IMR-90 (cell line): ENCODE data around the gene SH3BP4. TPM values are rescaled to one million over a fixed set of nuclear protein-coding genes. Genes with fewer than 3 reads are reported as not detected.

ENCODE experiments used
- ATAC-seq: fragments of 200-7000 bp; cut with Tn5 transposase; 2 replicates; pipeline ENCODE4 v1.9.1; 2020; ENCODE audit warnings: low read depth, mild to moderate bottlenecking, moderate library complexity
- BruUV-seq: library from RNA; stranded (reverse); fragments of 400-500 nt; replicated peaks from 2 replicates; lab custom pipeline; 2021; lab: Mats Ljungman, UMichigan
- CTCF ChIA-PET: fragments of 300-600 bp; formaldehyde crosslinking; extraction: SDS; loops from one replicate; lab custom pipeline; 2021; ENCODE audit warnings: antibody characterized with exemption; lab: Yijun Ruan, JAX
- POLR2A ChIA-PET: fragments of 300-600 bp; sonication (Branson Sonifier 250); formaldehyde crosslinking; loops from one replicate; lab custom pipeline; 2022; ENCODE audit warnings: antibody characterized with exemption; ENCODE audit not compliant: unreplicated experiment; lab: Charles Lee
- DNase-seq: peaks from one replicate; pipeline ENCODE4 v3.0.0; 2013
- H2AFZ ChIP-seq: replicated peaks from 2 replicates; pipeline ENCODE3; 2013; ENCODE audit warnings: low read length, mild to moderate bottlenecking; ENCODE audit not compliant: poor library complexity
- H2AK5ac ChIP-seq: 2 replicates; pipeline ENCODE4 v1.6.1; 2013; ENCODE audit warnings: low read depth, low read length, inconsistent platforms
- H2AK9ac ChIP-seq: replicated peaks from 2 replicates; pipeline ENCODE3; 2013; ENCODE audit warnings: mild to moderate bottlenecking, low read depth, low read length, moderate library complexity; ENCODE audit not compliant: poor library complexity
- H2BK120ac ChIP-seq: 2 replicates; pipeline ENCODE4 v1.6.1; 2013; ENCODE audit warnings: low read depth, low read length, inconsistent platforms
- H2BK15ac ChIP-seq: 3 replicates; pipeline ENCODE4 v1.6.1; 2013; ENCODE audit warnings: low read depth, low read length, inconsistent platforms
- H2BK20ac ChIP-seq: 2 replicates; pipeline ENCODE4 v1.6.1; 2013; ENCODE audit warnings: low read depth, mild to moderate bottlenecking, inconsistent platforms, low read length, moderate library complexity
- H2BK5ac ChIP-seq: 2 replicates; pipeline ENCODE4 v1.6.1; 2013; ENCODE audit warnings: mild to moderate bottlenecking, low read depth, low read length, inconsistent platforms; ENCODE audit not compliant: poor library complexity, severe bottlenecking
- H3K14ac ChIP-seq: replicated peaks from 2 replicates; pipeline ENCODE4 v1.6.1; 2013; ENCODE audit warnings: low read depth, low read length, inconsistent platforms
- H3K18ac ChIP-seq: 2 replicates; pipeline ENCODE4 v1.6.1; 2013; ENCODE audit warnings: low read depth, low read length, control low read depth
- H3K23ac ChIP-seq: 2 replicates; pipeline ENCODE4 v1.6.1; 2013; ENCODE audit warnings: low read depth, low read length, inconsistent platforms
- H3K27ac ChIP-seq: 2 replicates; pipeline ENCODE4 v1.5.1; 2013; ENCODE audit warnings: mild to moderate bottlenecking, control low read depth, low read length; ENCODE audit not compliant: insufficient read depth
- H3K27me3 ChIP-seq: 2 replicates; pipeline ENCODE4 v1.6.1; 2013; ENCODE audit warnings: low read length; ENCODE audit not compliant: control insufficient read depth, insufficient read depth
- H3K36me3 ChIP-seq: 2 replicates; pipeline ENCODE4 v1.6.1; 2013; ENCODE audit warnings: low read length, mixed read lengths; ENCODE audit not compliant: control insufficient read depth, insufficient read depth
- H3K4ac ChIP-seq: 2 replicates; pipeline ENCODE4 v1.6.1; 2013; ENCODE audit warnings: low read depth, low read length, inconsistent platforms
- H3K4me1 ChIP-seq: 2 replicates; pipeline ENCODE4 v1.6.1; 2013; ENCODE audit warnings: low read length, mixed read lengths; ENCODE audit not compliant: control insufficient read depth, insufficient read depth
- H3K4me2 ChIP-seq: 2 replicates; pipeline ENCODE4 v1.6.1; 2013; ENCODE audit warnings: low read depth, mild to moderate bottlenecking, control low read depth, low read length, moderate library complexity
- H3K4me3 ChIP-seq: 2 replicates; pipeline ENCODE4 v1.5.1; 2013; ENCODE audit warnings: low read depth, mild to moderate bottlenecking, control low read depth, low read length, moderate library complexity; ENCODE audit not compliant: insufficient read depth
- H3K56ac ChIP-seq: 2 replicates; pipeline ENCODE4 v1.6.1; 2013; ENCODE audit warnings: low read length, inconsistent platforms; ENCODE audit not compliant: insufficient read depth; ENCODE audit errors: extremely low read depth
- H3K79me1 ChIP-seq, 2 experiments: 2 replicates each; pipeline ENCODE4 v1.6.1; 2013; ENCODE audit warnings: low read length in 2 of 2, inconsistent platforms in 1 of 2, low read depth in 1 of 2
- H3K9ac ChIP-seq: 2 replicates; pipeline ENCODE4 v1.6.1; 2013; ENCODE audit warnings: low read depth, low read length, control low read depth
- H3K9me1 ChIP-seq: 2 replicates; pipeline ENCODE4 v1.6.1; 2013; ENCODE audit warnings: low read length, inconsistent platforms; ENCODE audit not compliant: insufficient read depth
- H3K9me3 ChIP-seq: 2 replicates; pipeline ENCODE4 v1.6.1; 2013; ENCODE audit warnings: low read length; ENCODE audit not compliant: control insufficient read depth, insufficient read depth
- H4K20me1 ChIP-seq: 2 replicates; pipeline ENCODE4 v1.6.1; 2013; ENCODE audit warnings: low read length, inconsistent platforms; ENCODE audit not compliant: insufficient read depth
- H4K5ac ChIP-seq: 2 replicates; pipeline ENCODE4 v1.6.1; 2013; ENCODE audit warnings: mild to moderate bottlenecking, low read depth, low read length, control low read depth
- H4K8ac ChIP-seq, 2 experiments: 2 replicates each; pipeline ENCODE4 v1.6.1; 2013; ENCODE audit warnings: low read depth in 2 of 2, low read length in 2 of 2, control low read depth in 1 of 2, inconsistent platforms in 1 of 2
- H4K91ac ChIP-seq: 2 replicates; pipeline ENCODE4 v1.6.1; 2013; ENCODE audit warnings: low read depth, low read length, inconsistent platforms; ENCODE audit not compliant: insufficient read depth
- BHLHE40 ChIP-seq: fragments of 150-350 bp; IDR thresholded peaks from 2 replicates; pipeline ENCODE4 v1.6.1; 2016; ENCODE audit warnings: mild to moderate bottlenecking, low read depth, low read length
- CEBPB ChIP-seq: IDR thresholded peaks from 2 replicates; pipeline ENCODE4 v1.6.1; 2012; ENCODE audit warnings: low read depth, low read length, improper control_type of control experiment
- CHD1 ChIP-seq: IDR thresholded peaks from 2 replicates; pipeline ENCODE4 v1.6.1; 2012; ENCODE audit warnings: low read depth, low read length, improper control_type of control experiment
- CTCF ChIP-seq: conservative IDR thresholded peaks from 2 replicates; pipeline ENCODE4 v1.5.1; 2012; ENCODE audit warnings: mild to moderate bottlenecking, low read depth, low read length, improper control_type of control experiment
- ELK1 ChIP-seq: fragments of 150-350 bp; IDR thresholded peaks from 2 replicates; pipeline ENCODE4 v1.6.1; 2016; ENCODE audit warnings: low read depth, mild to moderate bottlenecking, low read length, moderate library complexity, borderline replicate concordance
- MAFK ChIP-seq: IDR thresholded peaks from 2 replicates; pipeline ENCODE4 v1.6.1; 2012; ENCODE audit warnings: low read depth, low read length, improper control_type of control experiment
- MAZ ChIP-seq: IDR thresholded peaks from 2 replicates; pipeline ENCODE4 v1.6.1; 2012; ENCODE audit warnings: low read depth, mild to moderate bottlenecking, low read length, improper control_type of control experiment, moderate library complexity, borderline replicate concordance
- MXI1 ChIP-seq: IDR thresholded peaks from 2 replicates; pipeline ENCODE4 v1.6.1; 2012; ENCODE audit warnings: low read depth, mild to moderate bottlenecking, low read length, moderate library complexity, borderline replicate concordance
- RAD21 ChIP-seq: IDR thresholded peaks from 2 replicates; pipeline ENCODE4 v1.6.1; 2012; ENCODE audit warnings: low read length, improper control_type of control experiment
- RCOR1 ChIP-seq: IDR thresholded peaks from 2 replicates; pipeline ENCODE4 v1.6.1; 2012; ENCODE audit warnings: mild to moderate bottlenecking, low read length, improper control_type of control experiment; ENCODE audit not compliant: insufficient replicate concordance
- RFX5 ChIP-seq: IDR thresholded peaks from 2 replicates; pipeline ENCODE4 v1.8.0; 2012; ENCODE audit warnings: low read depth, mild to moderate bottlenecking, low read length, moderate library complexity
- SMC3 ChIP-seq: fragments of 150-350 bp; IDR thresholded peaks from 2 replicates; pipeline ENCODE4 v1.6.1; 2016; ENCODE audit warnings: low read depth, mild to moderate bottlenecking, antibody characterized with exemption, low read length, moderate library complexity
- WGBS, 2 experiments: methylation state at CpG; one replicate each; pipeline versions ENCODE4 v1.1.5 to v1.1.7; 2013; ENCODE audit warnings: missing lambda C conversion rate in 2 of 2; ENCODE audit not compliant: insufficient read length in 1 of 2; ENCODE audit errors: extremely low coverage in 2 of 2; 5-methylcytosine and 5-hydroxymethylcytosine counted together
- dilution Hi-C: fragments of 300-500 bp; cut with HindIII; formaldehyde crosslinking; loops from one replicate; pipeline ENCODE4 v1.14.3; 2018; ENCODE audit warnings: low sequenced_read_pairs; ENCODE audit not compliant: unreplicated experiment
- in situ Hi-C: fragments of 300-500 bp; cut with MboI; formaldehyde crosslinking; loops from 3 replicates; pipeline ENCODE4 v1.14.3; 2019; ENCODE audit warnings: low sequenced_read_pairs, inconsistent platforms, mixed read lengths
- intact Hi-C: fragments of 100-400 bp; cut with micrococcal nuclease; formaldehyde crosslinking; loops from 2 replicates; pipeline ENCODE4 v1.10.0; 2022
- polyA plus RNA-seq, 3 experiments: library from polyadenylated mRNA; depleted of rRNA; stranded (reverse); fragments of >200 nt; gene quantifications; 2 replicates each; pipeline ENCODE4 v1.2.3, GENCODE V29; 2012; ENCODE audit warnings: low replicate concordance in 1 of 3
- total RNA-seq: library from RNA; depleted of rRNA; stranded (reverse); fragments of >200 nt; gene quantifications from 2 replicates; pipeline ENCODE4 v1.2.3, GENCODE V29; 2012

SH3BP4 gene
- total and polyA plus RNA-seq, 2 of the 4 experiments (the other 2 are of a cell fraction): 104 to 122 TPM

DNA sequence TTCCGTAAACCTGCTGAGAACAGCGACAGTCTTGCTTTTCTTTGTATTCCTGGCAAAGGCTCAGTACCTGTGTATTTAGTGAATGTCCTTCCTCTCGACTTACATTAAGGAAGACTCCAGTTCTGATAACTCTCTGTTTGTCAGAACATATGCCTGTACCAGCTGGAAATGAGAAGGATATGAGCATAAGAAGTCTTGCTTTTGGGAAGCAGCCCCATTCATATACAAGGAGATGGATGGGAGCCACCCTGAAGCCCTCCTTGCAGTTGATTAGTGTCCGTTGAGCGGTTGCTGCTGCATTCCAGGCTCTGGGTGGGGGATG lies 59.8 kb downstream of the SH3BP4 start:
- WGBS, 2 experiments: no CpG with 5 or more reads among the region's 5 CpGs
- H2BK5ac ChIP-seq: peak overlapping the region; percentile 15
- POLR2A ChIA-PET: no interaction called here
- peaks cover 99% of the 10 kb centered on the region for H4K20me1 ChIP-seq
- peaks cover 4 to 94% of the 10 kb centered on the region in 2 experiments for H3K79me1 ChIP-seq
- CTCF ChIA-PET: no interaction called here
- H2AK5ac ChIP-seq: no peak overlapping the region
- no peak for TF ChIP-seq BHLHE40
- TF ChIP-seq MXI1: no peak
- no peak for TF ChIP-seq CTCF
- no peak for TF ChIP-seq RFX5
- no peak for TF ChIP-seq CHD1
- TF ChIP-seq RAD21: no peak
- no peak for TF ChIP-seq MAFK
- TF ChIP-seq MAZ: no peak
- TF ChIP-seq ELK1: no peak
- no peak for TF ChIP-seq RCOR1
- TF ChIP-seq SMC3: no peak
- no peak for TF ChIP-seq CEBPB
- DNase-seq: no peak
- H3K9ac ChIP-seq: no peak overlapping the region
- H2AFZ ChIP-seq: no peak overlapping the region
- no peak overlapping the region for H2BK120ac ChIP-seq
- no peak overlapping the region for H3K18ac ChIP-seq
- H2AK9ac ChIP-seq: no peak overlapping the region
- no peak for ATAC-seq
- no peak overlapping the region for H3K4me2 ChIP-seq
- BruUV-seq: no TSS peak
- H3K4me3 ChIP-seq: no peak overlapping the region
- no peaks in the 10 kb centered on the region for H3K27me3 ChIP-seq
- H3K4me1 ChIP-seq: peaks cover 30% of the 10 kb centered on the region
- no peak overlapping the region; the same call in 1 of the 2 replicates for H3K4ac ChIP-seq
- no peak overlapping the region for H4K5ac ChIP-seq
- H3K36me3 ChIP-seq: peaks cover 39% of the 10 kb centered on the region
- peaks cover 57% of the 10 kb centered on the region for H3K9me1 ChIP-seq
- no peak overlapping the region for H3K56ac ChIP-seq
- no peak overlapping the region for H2BK15ac ChIP-seq
- intact Hi-C loops: no loop called here
- dilution Hi-C loops: no loop called here
- peak overlapping the region; percentile 34 for H3K23ac ChIP-seq
- in situ Hi-C loops: no loop called here
- no peak overlapping the region for H2BK20ac ChIP-seq
- H4K8ac ChIP-seq: 0 out of 4 replicates have a peak overlapping the region, but pooled peaks of 1 of the 2 experiments have one; percentile 4
- no peak overlapping the region; the same call in 1 of the 2 replicates for H3K14ac ChIP-seq
- peaks cover 4% of the 10 kb centered on the region; the same call in 1 of the 2 replicates for H3K9me3 ChIP-seq
- no peak overlapping the region for H4K91ac ChIP-seq
- H3K27ac ChIP-seq: no peak overlapping the region
